Fibroblast of skin of right biceps (primary cell): ENCODE results near the gene C9orf152.
A peak's percentile ranks its signal among the peaks of the same experiment; 100 is the strongest.
"Not testable (repeated sequence)": the region's sequence is repeated elsewhere in the genome, so short reads cannot be mapped to it uniquely, and the experiment has no call there.

Experiments used
- DNase-seq: peaks from one replicate; pipeline ENCODE4 v3.0.0-alpha.2; 2013

The C9orf152 gene

DNA sequence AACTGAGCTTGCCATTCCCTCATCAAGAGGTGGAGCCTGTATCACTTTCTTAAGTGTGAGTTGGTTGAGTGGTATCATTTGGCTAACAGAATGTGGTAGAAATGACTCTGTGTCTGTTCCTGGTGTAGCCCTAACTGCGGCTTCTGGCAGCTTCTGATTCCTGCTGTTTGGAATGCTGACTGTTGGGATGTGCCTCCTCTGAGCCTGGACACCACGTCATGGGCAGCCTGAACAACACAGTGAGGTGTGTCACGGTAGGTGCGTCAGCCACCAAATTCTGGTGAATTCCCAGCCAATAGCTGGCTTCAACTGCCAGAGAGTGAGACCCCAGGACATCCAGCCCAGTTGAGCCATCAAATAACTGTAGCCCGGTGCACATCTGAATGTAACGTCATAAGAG is 6.1 kb upstream of the C9orf152 start:
- peak; percentile 50 for DNase-seq

DNA sequence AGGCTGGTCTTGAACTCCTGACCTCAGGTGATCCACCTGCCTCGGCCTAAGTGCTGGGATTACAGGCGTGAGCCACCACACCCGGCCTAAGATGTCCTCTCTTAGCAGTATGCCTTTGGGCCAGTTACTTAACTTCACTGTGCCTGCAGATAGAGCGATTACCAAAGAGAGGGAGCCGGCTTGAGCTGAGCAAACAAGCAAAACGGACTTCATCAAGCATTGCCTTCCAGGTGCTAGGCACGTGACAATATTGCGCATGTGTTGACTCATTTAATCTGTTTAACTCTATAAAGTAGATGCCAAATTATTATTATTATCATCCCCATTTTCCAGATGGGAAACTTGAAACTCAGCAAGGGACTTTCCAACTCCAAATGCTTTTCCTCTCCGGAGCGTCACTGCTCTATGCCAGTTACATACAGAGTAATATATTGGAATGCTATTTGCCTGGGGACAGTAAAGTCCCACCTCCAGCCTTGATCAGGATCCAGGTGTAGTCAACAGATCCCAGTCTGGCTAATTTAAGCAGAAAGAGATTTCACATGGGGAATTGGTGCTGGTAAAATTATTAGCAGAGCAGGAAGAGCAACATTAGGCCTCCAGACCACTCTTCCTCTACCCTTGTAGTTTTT is 5.6 kb upstream of the C9orf152 start:
- no peak for DNase-seq

- no peak for DNase-seq
Measured at GRCh38 chr9:110207071-110207641, 803 bp downstream of the C9orf152 start.

GRCh38 chr9:110206389-110206788 is 1.6 kb downstream of the C9orf152 start:
- no peak for DNase-seq

DNA sequence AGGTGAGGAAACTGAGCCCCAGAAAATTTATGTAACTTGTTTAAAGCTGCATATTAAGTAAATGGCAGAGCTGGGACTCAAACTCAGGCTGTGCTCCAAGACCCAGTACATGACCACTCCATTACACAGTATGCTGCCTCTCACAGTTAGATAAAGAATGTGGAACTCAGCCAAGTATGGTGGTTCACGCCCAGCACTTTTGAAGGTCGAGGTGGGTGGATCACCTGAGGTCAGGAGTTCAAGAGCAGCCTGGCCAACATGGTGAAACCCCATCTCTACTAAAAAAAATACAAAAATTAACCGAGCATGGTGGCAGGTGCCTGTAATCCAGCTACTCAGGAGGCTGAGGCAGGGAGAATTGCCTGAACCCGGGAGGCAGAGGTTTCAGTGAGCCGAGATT is 2.3 kb downstream of the C9orf152 start:
- not testable (repeated sequence) for DNase-seq

DNA sequence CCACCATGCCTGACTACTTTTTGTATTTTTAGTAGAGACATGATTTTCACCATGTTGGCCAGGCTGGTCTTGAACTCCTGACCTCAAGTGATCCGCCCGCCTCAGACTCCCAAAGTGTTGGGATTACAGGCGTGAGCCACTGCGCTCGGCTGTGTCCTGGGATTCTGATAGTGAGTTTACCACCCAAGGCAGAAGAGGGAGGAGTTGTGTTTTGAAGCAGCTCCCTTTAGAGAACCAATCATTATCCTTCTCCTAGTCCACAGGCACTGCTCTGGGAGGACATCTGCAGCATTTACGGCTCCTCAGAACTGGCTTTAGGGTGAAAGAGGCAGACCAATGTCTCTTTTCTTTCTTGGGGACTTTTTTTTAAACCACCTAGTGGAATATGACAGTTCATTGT is 5.7 kb downstream of the C9orf152 start:
- no peak for DNase-seq

GRCh38 chr9:110199643-110200042 is 8.3 kb downstream of the C9orf152 start:
- no peak for DNase-seq

DNA sequence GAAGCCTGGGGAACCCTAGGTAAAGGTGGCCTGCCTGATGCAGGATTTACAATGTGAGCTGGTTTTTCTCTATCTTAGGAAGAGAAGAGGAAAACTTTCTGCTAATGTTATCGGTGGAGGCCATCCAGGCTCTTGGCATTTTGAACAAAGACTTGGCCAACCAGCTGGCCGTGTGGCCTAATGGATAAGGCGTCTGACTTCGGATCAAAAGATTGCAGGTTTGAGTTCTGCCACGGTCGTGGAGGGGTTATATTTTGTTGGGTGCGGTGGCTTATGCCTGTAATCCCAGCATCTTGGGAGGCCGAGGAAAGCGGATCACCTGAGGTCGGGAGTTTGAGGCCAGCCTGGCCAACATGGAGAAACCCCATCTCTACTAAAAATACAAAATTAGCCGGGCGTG is 9.6 kb downstream of the C9orf152 start:
- no peak for DNase-seq

DNA sequence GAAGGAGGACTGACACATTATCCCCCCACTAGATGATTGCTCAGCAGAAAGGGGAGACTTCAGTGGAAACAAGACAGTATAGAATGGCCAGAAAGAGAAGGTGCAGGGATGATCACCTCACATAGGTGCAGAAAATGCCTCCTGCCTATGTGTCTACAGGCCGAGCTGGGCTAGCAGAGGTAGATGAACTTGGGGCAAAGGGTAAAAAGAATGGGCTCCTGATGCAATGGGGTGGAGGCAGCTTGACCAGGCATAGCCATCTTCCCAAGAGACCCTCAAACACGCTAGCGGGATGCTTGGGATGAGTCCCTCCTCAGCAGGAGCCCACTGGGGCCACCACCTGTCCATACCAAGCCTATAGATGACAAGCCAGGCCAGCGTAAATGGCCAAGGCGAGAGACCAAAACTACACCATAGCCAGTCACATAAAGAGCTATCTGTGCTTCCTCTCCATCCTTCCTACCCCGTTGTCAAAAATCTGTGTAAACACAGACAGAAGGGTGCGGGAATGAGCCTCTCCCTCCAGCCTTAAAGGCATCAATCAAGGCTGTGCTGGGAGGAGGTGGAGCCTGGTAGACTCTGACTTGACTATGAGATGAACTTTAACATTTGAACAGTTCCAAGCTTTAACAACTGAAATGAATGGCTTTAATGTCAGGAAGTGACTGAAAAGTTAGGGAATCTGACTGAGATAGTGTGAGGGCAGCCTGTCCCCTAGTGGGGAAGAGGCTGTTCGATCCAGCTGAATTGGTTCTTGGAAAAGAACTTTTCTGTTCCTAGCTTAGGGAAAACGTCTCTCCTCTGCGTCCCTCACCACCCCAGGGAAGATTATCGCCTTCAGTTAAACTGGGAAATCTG is 10.4 kb downstream of the C9orf152 start:
- DNase-seq, result no peak

GRCh38 chr9:110196084-110196499 is 11.9 kb downstream of the C9orf152 start:
- not testable (repeated sequence) for DNase-seq

DNA sequence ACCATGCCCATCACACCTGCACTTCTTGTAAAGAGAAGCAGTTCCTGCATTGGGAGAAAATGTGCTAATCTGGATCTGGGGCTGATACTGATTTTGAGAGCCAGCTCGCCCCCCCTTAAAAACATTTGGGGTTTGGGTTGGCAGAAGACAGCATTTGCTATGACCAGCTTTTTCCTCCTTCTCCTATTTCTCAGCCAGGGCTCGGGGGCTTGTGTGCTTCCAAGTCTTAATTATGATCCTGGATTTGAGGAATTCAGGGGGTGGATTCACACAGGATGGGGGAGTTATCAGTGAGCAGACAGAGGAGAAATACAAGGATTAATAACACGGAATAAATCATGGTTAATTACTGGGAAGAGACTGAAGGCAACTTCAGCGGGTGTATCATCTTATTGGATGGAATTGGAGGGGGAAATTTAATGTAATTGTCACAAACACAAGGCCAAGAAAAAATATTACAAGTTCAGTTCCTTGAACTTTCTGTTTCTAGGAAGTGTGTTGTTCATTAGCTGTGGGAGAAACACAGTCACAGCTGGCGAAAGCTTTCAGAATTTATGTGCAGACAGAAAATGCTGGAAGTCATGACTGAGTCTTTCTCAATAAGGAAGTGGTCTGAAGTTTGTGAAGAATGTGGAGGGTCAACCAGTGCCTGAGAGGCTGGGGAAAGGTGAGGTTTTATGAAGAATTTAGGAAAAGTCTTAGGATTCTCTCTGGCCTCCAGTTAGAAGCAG is 15.3 kb downstream of the C9orf152 start:
- peak; percentile 95 for DNase-seq

- no peak for DNase-seq
Measured at GRCh38 chr9:110191615-110192014, 16.3 kb downstream of the C9orf152 start.

- DNase-seq, result no peak
Measured at GRCh38 chr9:110189559-110190320, 18.2 kb downstream of the C9orf152 start.

GRCh38 chr9:110188991-110189390 is 19.0 kb downstream of the C9orf152 start:
- no peak for DNase-seq

GRCh38 chr9:110188101-110188500 is 19.9 kb downstream of the C9orf152 start:
- no peak for DNase-seq

DNA sequence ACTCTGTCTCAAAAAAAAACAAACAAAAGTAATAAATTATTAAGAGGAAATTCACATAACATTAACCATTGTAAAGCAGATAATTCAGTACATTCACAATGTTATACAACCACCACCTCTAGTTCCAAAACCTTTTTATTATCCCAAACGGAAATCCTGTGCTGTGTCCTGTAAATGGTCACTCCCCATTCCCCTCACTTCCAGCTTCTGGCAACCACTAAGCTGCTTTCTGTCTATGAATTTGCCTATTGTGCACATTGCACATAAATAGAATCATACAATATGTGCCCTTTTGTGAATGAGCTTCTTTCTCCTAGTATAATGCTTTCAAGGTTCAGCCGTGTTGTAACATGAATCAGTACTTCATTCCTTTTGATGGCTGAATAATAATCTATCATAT is 20.8 kb downstream of the C9orf152 start:
- no peak for DNase-seq

- DNase-seq, result no peak
Measured at GRCh38 chr9:110186254-110186653, 21.7 kb downstream of the C9orf152 start.

DNA sequence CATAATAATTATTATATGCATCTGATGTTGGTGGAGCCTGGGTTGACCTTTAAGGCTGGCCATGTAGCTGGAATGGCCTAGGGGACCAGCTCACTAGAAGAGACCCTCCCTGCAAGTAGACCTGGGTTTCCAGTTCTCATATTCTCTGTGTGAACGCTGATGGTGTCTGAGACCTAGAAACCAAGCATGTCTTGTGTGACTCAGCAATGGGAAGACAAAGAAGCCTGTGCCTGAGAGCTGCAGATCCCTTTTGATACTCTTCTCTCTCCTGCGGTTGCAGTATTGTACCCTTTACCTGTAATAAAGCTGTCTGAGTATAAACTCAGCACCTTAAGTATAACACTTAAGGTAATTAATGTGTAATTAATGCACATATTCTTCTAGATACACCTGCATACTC is 22.2 kb downstream of the C9orf152 start:
- no peak for DNase-seq

DNA sequence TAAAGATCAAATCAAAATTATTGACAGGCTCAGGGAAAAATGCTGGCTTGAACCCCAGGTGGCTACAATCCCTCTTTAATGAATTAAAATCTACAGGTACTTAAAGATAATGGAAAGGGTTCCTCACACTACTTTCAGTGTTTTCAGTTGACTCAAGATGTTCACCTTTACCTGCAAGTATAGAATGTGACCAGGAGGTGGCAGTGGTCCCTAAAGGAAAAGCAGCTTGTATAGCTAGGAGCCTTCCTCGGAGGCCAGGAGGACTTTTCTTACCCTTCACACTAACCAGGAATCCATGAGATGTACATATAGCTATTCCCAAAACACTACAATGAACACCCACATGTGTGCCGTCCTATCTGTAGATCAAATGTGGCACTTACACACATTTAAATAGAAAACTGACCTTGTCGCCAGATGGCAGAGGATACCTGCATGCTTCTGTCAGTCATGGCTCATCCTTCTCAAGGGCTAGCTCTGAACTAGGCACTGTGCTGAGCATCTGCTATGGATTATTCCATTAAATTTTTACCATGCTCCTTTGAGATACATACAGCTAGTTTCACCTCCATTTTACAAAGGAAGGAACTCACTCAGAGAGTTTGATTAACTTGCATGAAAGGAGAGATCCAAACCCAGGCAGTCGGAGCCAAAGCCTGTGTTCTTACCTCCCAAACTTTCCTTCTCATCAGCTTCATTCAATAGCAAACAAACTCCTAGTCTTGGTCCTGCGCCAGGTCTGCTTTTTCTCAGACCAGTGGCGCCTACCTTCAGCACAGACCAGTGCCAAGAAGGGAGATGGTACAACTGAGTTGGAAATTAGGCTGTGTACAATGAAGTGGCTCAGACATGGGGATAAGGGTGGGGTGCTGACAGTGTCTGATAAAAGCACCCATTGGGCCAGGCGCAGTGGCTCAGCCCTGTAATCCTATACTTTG is 24.5 kb downstream of the C9orf152 start:
- DNase-seq, result peak; percentile 71

DNA sequence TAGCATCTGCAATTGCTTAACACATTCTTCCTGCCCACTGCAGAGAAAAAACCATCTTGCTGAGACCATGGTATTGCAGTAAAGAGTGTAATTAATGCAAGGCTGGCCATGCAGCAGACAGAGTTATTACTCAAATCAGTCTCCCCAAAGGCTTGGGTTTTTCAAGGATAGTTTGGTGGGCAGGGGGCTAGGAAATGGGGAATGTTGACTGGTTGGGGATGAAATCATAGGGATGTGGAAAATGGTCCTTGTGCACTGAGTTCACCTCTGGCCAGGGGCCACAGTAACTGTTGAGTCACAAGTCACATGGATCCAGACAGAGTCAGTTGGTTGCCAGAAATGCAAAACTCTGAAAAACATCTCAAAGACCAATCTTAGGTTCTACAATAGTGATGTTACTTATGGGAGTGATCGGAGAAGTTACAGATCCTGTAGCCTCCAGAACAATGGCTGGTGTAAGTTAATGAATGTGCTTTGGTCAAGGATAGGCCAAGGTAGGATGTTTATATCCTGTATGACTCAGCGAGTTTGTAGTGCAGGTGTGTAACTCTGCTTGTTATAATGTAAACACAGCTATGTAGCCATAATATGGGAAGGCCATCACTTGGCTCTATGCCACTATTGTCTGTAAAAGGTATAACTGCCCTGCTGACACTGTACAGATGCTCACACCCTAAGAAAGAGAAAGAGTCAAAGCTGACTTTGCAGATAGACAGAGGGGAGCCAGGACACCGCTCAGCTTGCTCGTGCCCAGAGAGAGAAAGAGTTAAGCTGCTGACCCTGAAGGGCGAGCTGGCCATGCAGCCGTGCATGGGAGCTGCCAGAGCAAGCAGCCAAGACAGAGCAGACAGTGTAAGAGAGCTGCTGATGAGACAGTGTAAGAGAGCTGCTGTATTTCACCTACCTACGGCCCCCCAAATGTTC is 27.2 kb downstream of the C9orf152 start:
- peak; percentile 77 for DNase-seq
